Spleen (tissue), 7 donors: ENCODE measurements around the gene DNM1L.

Source experiments
- POLR2A ChIP-seq, 3 donors: fragments of 450-650 bp; IDR thresholded peaks; one replicate each; pipeline ENCODE4 v1.5.1; 2017; ENCODE audit warnings: antibody characterized with exemption in 3 of 3, mild to moderate bottlenecking in 1 of 3
- POLR2AphosphoS5 ChIP-seq, 3 donors: sonication (generic); formaldehyde crosslinking; IDR thresholded peaks; one replicate each; pipeline ENCODE4 v1.5.1; 2017; ENCODE audit warnings: antibody characterized with exemption in 3 of 3
- TF ChIP-seq, protein P1 (sequence below), 11 experiments: fragments of 200-600 bp in 7 of 11; fragments of 450-650 bp in 4 of 11; sonication (generic) in 4 of 11; IDR thresholded peaks in 8 of 11; conservative IDR thresholded peaks in 3 of 11; 1 replicate in 7 of 11; 2 replicates in 4 of 11; pipeline versions ENCODE4 v1.4.0 to v1.8.0; 2016 to 2021; ENCODE audit warnings: antibody characterized with exemption in 11 of 11, inconsistent platforms in 4 of 11, mild to moderate bottlenecking in 1 of 11
- donor health status: DM: no; HTN: no; CAD: no; lungs with moderate emphysema.
- donor health status: DM: no; HTN: no; CAD: no.
- donor health status: DM: no; HTN: no; CAD: no.

DNA sequence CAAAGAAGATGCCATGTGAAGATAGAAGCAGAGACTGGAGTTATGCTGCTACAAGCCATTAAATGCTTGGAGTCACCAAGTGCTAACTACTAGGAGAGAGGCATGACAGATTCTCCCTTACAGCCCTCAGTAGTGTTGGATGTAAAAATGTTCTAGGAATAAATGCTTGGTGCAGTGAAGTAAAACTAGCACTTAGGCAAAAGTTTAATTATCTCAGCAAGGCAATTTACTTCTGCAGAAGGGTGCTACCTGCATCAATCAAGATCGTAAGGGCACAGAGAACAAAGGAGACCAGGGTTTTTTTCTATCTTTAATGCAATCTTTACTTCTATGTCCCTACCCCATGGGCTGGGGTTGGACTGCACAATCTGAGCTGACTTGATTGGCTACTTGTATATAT is 9.5 kb upstream of the DNM1L start:
- TF ChIP-seq POLR2A (IDR thresholded peaks at IDR 0.05) (no peak), POLR2AphosphoS5 (IDR thresholded peaks at IDR 0.05) (no peak)
- TF ChIP-seq, protein P1, sequence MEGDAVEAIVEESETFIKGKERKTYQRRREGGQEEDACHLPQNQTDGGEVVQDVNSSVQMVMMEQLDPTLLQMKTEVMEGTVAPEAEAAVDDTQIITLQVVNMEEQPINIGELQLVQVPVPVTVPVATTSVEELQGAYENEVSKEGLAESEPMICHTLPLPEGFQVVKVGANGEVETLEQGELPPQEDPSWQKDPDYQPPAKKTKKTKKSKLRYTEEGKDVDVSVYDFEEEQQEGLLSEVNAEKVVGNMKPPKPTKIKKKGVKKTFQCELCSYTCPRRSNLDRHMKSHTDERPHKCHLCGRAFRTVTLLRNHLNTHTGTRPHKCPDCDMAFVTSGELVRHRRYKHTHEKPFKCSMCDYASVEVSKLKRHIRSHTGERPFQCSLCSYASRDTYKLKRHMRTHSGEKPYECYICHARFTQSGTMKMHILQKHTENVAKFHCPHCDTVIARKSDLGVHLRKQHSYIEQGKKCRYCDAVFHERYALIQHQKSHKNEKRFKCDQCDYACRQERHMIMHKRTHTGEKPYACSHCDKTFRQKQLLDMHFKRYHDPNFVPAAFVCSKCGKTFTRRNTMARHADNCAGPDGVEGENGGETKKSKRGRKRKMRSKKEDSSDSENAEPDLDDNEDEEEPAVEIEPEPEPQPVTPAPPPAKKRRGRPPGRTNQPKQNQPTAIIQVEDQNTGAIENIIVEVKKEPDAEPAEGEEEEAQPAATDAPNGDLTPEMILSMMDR (IDR thresholded peaks at IDR 0.05 in 8 of 11, conservative IDR thresholded peaks at IDR 0.05 in 3 of 11), result no peak
